NOMO-1 treated with DMSO at 0.1 percent for 48 hours (cell line): ENCODE measurements around the gene ZNF639.

Source experiments
- DNase-seq: peaks from one replicate; lab custom pipeline; 2025; ENCODE audit not compliant: unreplicated experiment; lab: John Stamatoyannopoulos, UW

The ZNF639 gene

GRCh38 chr3:179309225-179310078 is 13.4 kb upstream of the ZNF639 start:
- DNase-seq, result peak; percentile 40

- no peak for DNase-seq
Measured at GRCh38 chr3:179318876-179319275, 4.0 kb upstream of the ZNF639 start.

- DNase-seq, result peak; percentile 57
Measured at GRCh38 chr3:179321668-179322285, 1.1 kb upstream of the ZNF639 start.

GRCh38 chr3:179323197-179324110 is 623 bp downstream of the ZNF639 start:
- peak; percentile 60 for DNase-seq

- no peak for DNase-seq
Measured at GRCh38 chr3:179324270-179324754, 1.5 kb downstream of the ZNF639 start.

GRCh38 chr3:179330438-179330837 is 7.6 kb downstream of the ZNF639 start:
- no peak for DNase-seq

GRCh38 chr3:179332240-179332639 is 9.4 kb downstream of the ZNF639 start:
- DNase-seq, result no peak

- no peak for DNase-seq
Measured at GRCh38 chr3:179333084-179333483, 10.3 kb downstream of the ZNF639 start.

- no peak for DNase-seq
Measured at GRCh38 chr3:179336345-179336929, 13.6 kb downstream of the ZNF639 start.

GRCh38 chr3:179347345-179348194 is 24.7 kb downstream of the ZNF639 start, which contains the start of gene MFN1:
Gene MFN1, plus strand, starts transcription at chr3:179347709. Its CDS starts 1,143 bp downstream, at chr3:179348852.
- DNase-seq, result peak; percentile 98

- peak; percentile 82 for DNase-seq
Measured at GRCh38 chr3:179348325-179349013, 25.6 kb downstream of the ZNF639 start.

- no peak for DNase-seq
Measured at GRCh38 chr3:179355996-179356395, 33.2 kb downstream of the ZNF639 start.

GRCh38 chr3:179363332-179363731 is 40.5 kb downstream of the ZNF639 start:
- no peak for DNase-seq

- no peak for DNase-seq
Measured at GRCh38 chr3:179369621-179370020, 46.8 kb downstream of the ZNF639 start.

- no peak for DNase-seq
Measured at GRCh38 chr3:179373938-179374337, 51.1 kb downstream of the ZNF639 start.

- no peak for DNase-seq
Measured at GRCh38 chr3:179375091-179375999, 52.5 kb downstream of the ZNF639 start.

GRCh38 chr3:179376474-179376873 is 53.6 kb downstream of the ZNF639 start:
- DNase-seq, result no peak
